COLO829 (cell line): ENCODE measurements around the gene RBFA.
A peak's percentile ranks its signal among the peaks of the same experiment; 100 is the strongest.
"Not testable (repeated sequence)": the region's sequence is repeated elsewhere in the genome, so short reads cannot be mapped to it uniquely, and the experiment has no call there.

Experiments
- DNase-seq: peaks from one replicate; pipeline ENCODE4 v3.0.0; 2012; ENCODE audit warnings: low spot score

RBFA gene, protein sequence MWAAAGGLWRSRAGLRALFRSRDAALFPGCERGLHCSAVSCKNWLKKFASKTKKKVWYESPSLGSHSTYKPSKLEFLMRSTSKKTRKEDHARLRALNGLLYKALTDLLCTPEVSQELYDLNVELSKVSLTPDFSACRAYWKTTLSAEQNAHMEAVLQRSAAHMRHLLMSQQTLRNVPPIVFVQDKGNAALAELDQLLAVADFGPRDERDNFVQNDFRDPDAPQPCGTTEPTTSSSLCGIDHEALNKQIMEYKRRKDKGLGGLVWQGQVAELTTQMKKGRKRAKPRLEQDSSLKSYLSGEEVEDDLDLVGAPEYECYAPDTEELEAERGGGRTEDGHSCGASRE

DNA sequence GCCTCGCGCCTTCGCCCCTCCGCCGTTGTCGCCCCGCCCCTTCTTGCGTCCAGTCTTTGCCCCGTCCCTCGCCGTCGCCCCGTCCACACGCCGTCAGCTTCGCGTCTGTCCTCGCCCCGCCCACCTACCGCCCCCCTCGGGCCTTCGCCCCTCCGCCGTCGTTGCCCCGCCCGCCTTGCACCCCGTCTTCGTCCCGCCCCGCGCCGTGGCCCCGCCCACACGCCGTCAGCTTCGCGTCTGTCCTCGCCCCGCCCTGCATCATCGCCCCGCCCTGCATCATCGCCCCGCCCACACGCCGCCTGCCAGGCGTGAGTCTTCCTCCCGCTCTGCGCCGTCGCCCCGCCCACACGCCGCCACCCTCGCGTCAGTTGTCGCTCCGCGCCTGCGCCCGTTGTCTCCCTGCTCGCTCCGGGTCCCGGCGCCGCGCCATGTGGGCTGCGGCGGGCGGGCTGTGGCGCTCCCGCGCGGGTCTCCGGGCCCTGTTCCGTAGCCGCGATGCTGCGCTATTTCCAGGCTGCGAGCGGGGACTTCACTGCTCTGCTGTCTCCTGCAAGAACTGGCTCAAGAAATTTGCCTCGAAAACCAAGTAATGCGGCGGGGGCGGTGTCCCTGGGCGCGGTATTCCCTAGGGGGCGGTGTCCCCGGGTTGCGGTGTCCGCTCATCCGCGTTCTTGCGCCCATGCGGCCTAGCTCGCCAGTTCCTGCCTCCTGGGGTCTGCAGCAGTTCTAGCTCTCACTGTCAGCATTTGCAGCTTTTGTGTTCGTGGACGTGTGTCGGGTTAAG is at the start of gene RBFA:
RBFA (plus strand) TSS at position 367 of the 784 bp plus-strand sequence; CDS start at position 429, 62 bp downstream.
- DNase-seq = peak; percentile 94

DNA sequence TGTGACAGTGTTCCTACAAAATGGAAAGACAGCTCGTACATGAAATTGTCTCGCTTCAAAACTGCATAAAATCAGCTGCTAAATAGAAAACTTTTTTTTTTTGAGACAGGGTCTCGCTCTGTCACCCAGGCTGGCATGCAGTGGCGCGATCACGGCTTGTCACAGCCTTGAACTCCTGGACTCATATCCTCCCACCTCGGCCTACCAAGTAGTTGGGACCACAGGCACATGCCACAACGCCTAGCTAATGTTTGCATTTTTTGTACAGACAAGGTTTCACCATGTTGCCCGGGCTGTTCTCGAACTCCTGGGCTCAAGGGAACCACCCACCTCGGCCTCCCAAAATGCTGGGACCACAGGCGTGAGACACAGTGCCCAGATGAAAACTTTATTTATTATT is 49.1 kb upstream of the RBFA start:
- no peak for DNase-seq

DNA sequence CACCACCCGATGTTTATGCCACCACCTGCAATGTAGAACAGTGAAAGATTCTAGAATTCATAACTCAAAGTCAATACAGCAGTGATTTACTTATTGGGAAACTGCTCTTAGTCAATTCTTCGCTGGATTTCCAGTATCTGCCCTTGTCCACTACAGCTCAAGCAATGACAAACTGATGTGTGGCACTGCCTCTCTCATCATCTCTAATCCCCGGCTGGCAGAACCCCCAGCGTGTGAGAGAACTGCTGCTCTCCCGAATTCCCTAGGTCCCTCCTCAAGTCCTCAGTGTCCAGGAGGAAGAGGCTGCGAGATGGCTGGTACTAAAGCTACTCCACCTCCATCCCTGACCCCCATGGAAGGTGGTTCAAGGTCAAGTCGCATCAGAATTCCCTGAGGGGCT is 47.5 kb upstream of the RBFA start:
- DNase-seq = no peak

DNA sequence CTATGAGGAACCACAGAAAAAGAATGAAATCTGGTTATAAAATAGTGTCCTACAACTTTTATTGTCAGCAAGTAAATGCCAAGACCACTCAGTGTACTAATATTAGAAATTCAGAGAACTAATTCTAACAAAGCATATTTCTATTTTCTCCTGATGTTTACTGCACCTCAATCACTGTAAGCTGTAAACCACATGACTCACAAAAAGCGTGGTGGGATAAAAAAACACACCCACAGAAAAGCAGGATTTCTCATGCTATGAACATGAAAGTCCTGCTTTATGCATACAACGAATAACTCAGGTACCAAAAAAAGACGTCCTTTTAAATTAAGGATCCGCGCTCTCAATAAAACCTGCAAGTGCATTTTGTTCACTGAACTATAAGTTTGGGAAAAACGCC is 46.7 kb upstream of the RBFA start:
- DNase-seq = peak; percentile 21

DNA sequence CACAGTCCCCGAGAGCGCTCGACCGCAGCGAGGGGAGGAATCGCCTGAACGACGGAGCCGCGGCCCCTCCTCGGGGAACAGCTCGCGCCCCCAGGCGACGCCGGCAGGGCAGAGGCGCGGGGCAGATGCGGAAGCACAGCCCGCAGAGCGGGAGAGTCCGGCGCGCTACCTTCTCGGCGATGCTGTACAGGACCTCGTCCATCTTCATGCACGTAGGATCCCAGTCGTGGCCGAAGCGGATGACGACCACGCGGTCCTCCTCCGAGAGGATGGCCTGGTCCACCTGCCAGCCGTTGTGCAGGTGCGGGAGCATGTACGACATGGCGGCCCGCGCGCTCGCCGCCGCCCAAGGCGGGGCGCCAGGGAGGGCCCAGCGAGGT is 46.2 kb upstream of the RBFA start:
- DNase-seq = no peak

DNA sequence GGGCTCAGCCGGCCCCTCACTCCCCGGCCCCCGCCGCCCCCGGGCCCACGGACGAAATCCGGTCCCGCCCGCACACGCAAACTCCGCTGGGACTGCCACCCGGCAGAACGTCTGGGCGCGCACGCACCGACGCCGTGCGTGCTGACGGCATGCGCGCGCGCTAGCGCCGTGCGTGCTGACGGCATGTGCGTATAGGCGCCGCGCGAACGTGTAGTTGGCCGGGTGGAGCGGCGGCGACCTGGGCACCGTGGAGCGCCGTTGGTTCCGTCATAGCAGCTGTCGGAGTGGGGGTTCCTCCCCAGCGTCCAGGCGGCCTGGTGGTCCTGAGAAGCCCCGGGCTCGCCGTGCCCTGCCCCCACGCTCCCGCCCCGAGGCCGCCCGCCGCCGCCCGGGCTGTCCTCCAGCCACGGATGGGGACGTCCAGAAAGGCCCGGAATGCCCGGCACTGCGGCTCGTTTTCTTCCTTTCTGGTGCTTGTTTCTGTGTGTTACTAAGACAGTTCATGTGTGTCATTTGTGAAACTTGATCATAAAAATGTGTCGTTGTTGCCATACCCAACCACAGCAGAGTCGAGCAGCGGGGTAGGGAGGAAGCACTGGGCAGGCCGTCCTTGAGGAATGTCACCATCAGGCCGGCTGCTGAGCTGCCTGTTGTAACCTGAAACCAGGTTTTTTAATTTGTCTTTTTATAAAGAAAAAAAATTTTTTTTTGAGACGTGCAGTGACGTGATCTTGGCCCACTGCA is 45.6 kb upstream of the RBFA start, which contains the start of gene TXNL4A:
TXNL4A (minus strand) TSS at position 113 of the 744 bp plus-strand sequence. CDS start 171 bp downstream, outside the sequence.
- peak; percentile 56 for DNase-seq

DNA sequence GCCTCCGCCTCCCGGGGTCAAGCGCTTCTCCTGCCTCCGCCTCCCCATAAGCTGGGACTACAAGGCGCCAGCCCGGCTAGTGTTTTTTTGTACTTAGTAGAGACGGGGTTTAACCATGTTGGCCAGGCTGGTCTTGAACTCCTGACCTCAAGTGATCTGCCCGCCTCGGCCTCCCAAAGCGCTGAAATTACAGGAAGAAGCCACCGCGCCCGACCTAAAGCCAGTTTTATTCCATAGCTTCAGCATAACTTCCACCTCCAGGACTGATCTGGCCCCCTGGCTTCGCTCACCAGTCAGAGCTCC is 45.1 kb upstream of the RBFA start:
- DNase-seq = no peak

DNA sequence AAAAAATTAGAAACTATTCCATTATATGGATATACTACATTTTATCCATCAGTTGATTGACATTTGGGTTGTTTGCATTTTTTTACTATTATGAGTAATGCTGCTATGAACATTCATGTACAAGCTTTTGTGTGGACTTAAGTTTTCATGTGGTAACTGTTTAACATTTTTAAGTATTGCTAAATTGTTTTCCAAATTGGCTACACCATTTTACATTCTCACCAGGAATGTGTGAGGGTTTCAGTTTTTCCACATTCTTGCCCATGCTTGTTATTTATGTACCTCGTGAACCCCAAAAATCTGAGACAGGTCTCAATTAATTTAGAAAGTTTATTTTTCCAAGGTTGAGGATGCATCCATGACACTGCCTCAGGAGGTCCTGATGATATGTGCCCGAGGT is 42.7 kb upstream of the RBFA start:
- DNase-seq = no peak

DNA sequence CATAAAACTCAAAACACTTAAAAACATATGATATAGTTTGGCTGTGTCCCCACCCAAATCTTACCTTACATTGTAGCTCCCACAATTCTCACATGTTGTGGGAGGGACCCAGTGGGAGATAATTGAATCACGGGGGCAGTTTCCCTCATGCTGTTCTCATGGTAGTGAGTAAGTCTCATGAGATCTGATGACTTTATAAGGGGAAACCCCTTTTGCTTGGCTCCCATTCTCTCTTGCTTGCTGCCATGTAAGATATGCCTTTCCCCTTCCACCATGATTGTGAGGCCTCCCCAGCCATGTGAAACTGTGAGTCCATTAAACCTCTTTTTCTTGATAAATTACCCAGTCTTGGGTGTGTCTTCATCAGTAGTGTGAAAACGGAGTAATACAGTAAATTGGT is 34.5 kb upstream of the RBFA start:
- not testable (repeated sequence) for DNase-seq

DNA sequence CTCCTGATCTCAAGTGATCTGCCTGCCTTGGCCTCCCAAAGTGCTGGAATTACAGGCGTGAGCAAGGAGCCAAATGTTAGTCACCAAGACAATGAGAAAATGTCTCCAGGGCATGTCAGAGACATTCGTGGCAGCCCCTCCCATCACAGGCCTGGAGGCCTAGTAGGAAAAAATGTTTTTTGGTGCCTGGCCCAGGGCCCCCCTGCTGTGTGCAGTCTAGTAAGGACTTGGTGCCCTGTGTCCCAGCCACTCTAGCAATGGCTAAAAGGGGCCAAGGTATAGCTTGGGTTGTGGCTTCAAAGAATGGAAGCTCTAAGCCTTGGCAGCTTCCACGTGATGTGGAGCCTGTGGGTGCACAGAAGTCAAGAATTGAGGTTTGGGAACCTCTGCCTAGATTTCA is 33.4 kb upstream of the RBFA start:
- no peak for DNase-seq

DNA sequence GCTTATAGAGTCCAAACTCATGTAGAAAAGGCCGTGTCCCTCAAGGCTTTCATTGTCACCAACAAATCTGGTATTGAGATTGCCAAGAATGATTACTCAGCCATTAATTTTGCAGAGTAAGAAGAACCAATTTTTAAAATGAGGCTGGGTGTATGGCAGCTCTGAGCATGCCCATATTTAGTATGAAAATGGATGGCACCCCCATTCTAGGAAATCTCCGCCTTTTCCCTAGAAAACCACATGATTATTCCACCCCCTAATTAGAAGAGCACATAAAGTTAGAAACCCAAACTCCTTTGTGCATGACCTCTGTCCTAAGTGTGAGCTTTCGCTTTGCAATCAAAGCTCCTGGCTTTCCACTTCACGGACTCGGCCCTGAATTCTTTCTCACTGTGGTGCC is 31.8 kb upstream of the RBFA start:
- DNase-seq = no peak

DNA sequence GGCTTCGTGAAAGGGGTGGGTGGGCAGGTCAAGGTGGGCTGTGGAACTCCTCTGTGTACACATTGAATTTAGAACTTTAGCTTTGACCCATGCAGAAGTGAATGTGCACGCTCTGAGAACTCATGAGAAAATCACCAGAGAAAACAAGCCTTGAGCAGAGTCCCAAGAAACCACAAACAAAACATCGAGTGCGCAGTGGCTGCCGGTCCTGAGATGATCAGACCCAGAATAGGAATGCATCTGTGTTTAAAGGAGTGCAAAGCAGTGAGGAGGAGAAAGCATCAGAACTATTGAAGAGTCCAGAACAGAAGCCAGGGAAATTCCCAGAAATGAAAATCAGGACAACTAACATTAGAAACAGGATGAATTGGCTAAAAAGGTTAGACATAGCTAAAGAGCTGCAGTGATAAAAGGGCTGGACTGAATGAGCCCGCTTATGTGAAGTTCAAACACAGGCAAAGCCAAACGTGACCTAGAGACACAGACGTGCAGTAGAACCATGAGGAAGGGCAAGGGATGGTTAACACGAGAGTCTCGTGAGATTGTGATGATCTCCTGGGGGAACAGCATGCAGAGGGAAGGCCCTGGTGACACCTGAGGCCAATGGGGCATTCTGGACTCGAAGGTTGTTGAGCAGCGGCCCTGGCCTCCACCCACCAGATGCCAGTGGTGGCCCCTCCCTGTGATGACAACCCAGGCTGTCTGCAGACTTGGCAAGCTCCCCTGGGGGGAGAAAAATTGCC is 29.5 kb upstream of the RBFA start:
- DNase-seq = no peak

DNA sequence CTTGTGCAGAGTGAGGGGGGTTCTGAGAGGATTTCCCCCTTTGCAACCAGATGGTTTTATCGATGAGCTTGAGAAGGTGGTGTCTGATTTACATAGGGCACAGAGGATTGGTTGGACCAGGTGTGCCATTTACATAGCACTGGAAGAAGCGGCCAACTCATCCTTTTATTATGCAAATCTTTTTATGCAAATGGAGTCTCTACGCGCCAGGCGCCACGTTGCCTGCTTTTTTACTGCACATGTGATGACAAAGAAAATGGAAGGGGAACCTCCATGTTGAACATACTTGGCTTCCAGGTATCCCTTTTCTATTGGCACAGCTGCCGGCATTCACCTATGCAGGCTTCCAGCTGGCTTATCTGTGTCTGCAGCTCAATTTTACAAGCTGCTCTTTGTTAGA is 27.5 kb upstream of the RBFA start:
- no peak for DNase-seq

DNA sequence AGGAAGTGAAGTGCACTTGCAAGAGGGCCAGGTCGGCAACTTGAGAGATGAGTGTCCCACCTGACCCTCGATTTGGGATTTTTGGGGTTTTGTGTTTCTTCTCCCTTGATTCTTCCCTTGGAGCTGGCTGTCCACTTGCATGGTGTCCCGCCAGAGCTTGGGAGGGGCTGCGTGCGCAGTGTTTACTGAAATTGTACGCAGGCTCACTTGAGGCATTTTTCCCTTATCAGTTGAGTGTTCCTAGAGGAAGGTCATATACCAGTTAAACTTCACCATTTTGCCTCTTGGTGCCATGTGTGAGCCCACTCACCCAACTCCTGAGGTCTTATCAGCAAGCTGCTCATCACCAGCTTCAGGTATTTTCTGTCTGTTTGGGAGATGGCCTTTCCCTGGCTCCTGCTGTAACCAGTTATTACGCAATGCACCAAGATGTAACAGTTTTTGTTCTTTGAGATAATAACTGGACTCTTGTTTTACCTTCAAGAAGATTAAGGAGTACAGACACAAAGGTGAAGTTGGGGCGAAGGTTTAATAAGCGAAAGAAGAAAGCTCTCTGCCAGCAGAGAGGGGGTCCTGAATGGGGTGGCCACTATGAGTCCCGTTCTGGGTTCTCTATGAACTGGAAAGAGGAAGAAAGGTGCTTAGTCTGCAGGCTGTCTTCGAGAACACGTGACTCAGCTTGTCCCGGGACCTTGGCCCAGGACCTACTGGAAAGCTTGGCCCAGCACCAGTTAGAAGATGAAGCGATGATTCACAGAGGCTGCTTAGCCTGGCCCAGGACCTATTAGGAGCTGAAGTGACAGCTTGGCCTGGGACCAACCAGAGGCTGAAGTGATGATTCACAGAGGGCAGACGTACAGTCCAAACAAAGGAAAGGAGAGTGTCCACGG is 24.3 kb upstream of the RBFA start:
- DNase-seq = no peak

DNA sequence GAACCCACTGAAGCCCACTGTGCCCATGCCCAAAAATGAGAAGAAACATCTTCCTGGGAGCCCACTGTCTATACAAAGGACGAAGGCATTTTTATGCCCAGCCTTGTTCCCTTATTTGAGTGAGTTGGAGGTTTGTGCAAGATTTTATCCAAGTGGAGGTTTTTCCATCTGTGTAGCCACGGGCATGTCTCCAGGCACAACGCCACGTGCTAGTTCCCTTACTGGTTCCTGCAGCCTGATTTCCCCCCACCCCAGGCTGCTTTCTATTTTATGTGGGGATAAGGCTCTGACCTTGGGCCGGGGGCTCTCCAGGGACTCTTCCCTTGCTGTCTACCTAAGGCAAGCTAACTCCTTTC is 23.7 kb upstream of the RBFA start:
- DNase-seq = no peak

DNA sequence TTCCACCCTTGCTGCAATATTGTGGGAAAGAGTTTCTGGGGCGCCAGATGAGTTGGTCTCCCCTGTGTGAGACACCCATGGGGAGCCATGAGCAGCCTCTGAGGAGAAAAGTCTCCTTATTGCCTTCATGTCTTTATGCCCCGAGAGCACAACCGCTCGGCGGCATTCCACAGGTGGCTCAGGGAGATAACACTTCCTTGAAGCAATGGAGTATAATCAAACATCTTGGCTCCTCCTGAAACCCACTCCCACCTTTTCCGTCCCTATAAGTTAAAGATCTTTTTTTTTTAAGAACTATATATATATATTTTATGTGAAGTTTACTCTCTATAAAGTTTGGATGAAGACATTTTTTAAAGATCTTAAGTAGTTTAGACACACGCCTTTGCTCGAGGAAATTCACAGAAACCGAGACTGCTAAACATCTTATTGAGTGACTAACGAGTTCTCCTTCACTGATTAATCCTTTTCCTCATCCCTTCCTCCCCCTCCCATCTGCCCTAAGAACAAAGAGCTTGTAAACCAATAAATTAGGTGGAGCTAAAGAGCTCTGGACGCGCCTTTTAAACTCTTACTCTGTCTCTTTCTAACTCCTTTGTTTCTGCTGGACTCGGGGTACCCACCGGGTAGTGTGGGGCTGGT is 22.6 kb upstream of the RBFA start:
- not testable (repeated sequence) for DNase-seq

DNA sequence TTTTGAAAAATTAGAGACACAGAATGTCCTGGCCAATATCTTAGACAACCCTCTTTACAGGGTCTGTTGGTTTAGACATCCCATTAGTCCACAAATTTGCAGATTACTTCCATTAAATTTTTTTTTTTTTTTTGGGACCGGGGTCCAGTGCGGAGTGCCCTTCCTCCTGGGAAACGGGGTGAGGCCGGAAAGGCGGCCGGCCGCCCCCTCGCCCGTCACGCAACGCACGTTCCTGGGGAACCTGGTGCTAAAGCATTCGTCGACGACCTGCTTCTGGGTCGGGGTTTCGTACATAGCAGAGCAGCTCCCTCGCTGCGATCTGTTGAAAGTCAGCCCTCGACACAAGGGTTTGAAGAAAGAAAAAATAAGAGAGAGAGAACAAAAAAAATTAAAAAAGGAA is 21.5 kb upstream of the RBFA start:
- DNase-seq = no peak

DNA sequence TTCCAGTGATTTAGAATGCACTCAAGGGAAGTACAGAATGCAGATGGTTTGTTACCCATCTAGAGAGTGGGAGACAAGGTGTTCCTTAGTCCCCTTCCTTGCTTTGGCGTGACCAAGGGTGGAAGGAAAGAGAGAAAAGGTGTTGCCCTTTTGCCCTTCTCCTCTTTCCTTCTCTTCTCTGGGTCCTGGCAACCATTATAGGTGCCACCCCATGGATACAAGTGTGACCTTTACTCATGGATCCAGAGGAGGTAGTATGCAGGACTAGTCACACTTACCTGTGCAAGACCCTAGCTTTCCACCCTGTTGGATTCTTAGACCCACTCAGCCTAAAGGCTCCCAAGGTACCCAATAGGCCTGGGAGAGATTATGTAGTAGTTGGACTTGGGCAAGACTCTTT is 11.6 kb upstream of the RBFA start:
- DNase-seq = no peak

DNA sequence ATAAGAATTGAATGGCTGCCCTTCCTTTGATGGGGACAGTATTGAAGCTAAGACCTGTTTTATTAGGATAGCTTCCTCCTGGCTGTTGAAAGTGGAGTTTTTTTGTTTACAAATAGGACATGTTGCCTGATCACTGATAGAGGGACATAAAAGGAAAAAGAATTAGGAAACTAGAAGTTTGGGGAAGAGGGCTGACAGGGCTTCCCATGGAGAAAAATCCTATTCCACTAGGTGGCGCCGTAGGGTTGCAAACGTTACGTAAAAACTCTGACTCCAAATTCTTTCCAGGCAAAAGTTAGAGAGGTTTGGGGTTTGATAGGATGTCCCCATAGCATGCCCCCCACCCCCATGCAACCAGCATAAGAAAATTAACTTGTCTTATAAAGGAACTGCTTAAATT is 11.1 kb upstream of the RBFA start:
- no peak for DNase-seq

DNA sequence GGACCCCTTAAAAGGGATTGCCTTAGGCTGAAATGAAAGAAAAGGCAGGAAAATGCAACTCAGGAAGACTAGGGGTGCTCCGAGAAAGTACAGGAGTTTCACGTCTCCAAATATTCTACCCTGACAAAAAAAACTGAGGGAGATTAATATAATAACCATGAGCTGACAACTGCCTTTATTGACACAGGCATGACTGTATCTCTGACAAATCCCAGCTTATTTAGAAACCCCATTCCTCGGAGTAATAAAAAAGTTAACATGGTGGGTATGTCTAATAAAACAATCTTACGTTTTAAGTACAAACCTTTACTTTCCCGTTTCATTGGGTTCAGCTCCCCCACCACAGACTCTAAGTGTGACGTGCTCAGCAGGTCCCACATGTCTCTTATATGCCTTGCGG is 7.9 kb upstream of the RBFA start:
- DNase-seq = no peak

DNA sequence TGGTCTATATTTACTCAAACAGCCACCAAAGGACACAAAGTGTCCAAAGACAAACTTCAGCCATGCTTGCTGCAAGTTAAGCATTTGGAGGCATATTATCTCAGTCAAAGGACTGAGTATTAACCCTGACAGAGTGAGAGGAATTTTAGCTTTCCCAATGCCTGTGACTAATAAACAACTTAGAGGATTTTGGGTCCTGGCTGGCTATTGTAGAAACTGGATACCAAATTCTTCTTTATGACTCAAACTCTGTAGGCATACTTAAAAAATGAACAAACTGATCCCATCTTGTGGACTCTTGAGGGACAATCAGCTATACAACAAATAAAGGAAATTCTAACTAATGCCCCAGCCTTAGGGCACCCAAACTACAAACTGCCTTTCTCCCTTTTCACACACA is 6.5 kb upstream of the RBFA start:
- DNase-seq = not testable (repeated sequence)
